Embryonic facial prominence (tissue), 1 donor: ENCODE results near the gene EPHB2.
A peak's percentile ranks its signal among the peaks of the same experiment; 100 is the strongest.
"Not testable (repeated sequence)": the region's sequence is repeated elsewhere in the genome, so short reads cannot be mapped to it uniquely, and the experiment has no call there.

ENCODE experiments used
- DNase-seq: peaks from one replicate; pipeline ENCODE4 v3.0.0-alpha.2; 2016; ENCODE audit errors: extremely low spot score

EPHB2 gene

DNA sequence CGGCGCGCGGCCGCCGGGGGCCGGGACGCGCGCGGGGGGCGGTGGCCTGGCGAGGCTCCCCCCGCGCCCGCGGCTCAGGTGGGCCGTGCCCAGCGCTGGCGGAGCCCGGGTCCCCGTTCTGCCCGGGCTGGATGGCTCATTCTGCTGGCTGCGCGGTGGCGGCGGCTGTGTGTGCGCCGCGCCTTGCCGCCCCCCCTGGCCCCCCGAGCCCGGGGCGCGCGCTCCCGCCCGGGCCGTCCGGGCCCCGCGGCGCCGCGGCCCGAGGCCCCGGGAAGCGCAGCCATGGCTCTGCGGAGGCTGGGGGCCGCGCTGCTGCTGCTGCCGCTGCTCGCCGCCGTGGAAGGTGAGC is at the start of gene EPHB2:
EPHB2 (plus strand) TSS at position 139 of the 349 bp plus-strand sequence; CDS start at position 283, 144 bp downstream.
- no peak for DNase-seq

- no peak for DNase-seq
These were observed 48.8 kb upstream of the EPHB2 start for GRCh38 chr1:22661880-22662279.

- DNase-seq, result no peak
These were observed 48.3 kb upstream of the EPHB2 start for GRCh38 chr1:22662318-22662717.

GRCh38 chr1:22662986-22663408 is 47.6 kb upstream of the EPHB2 start:
- DNase-seq, result no peak

DNA sequence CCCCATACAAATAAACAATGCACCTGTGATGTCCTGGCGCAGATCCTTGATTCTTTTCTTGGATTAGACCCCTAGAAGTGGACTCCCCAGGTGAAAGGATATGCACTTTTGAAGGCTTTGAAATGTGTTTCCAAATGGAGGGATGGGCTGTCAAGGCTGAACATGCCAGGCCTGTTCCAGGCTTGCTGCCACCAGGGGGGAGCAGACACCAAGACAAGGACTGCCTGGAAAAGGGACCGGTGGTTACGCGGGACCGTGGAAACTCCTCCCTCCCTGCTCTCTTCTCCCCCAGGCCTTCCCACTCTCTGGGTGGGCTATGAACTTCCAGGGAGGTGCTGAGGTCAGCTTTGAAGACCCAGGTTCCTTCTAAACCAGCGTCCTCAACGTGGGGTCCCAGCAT is 44.9 kb upstream of the EPHB2 start:
- no peak for DNase-seq

DNA sequence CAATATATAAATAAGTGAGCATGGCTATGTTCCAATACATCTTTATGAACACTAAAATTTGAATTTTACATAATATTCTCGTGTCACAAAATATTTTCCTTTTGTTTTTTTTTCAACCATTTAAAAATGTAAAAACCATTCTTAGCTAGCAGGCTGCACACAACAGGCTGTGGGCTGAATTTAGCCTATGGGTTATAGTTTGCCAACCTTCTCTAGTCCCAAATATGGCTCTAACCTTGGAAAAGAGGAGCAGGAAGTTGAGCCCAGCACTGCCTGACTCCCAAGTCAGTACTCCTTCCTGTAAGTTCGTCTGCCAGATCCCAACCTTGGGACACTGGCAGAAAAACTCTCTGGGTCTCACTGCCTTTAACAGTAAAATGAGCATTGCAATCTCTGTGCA is 44.2 kb upstream of the EPHB2 start:
- no peak for DNase-seq

DNA sequence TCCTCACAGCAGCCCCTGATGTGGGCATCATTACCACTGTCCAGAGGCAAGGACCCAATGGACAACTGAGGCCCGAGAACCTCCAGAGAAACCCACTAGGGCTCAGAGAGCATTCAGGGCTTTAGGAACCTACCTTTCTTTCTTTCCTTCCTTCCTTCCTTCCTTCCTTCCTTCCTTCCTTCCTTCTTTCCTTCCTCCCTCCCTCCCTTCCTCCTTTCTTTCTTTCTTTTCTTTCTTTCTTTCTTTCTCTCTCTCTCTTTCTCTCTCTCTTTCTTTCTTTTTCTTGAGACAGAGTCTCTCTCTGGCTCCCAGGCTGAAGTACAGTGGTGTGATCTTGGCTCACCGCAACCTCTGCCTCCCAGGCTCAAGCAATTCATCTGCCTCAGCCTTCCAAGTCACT is 41.8 kb upstream of the EPHB2 start:
- DNase-seq, result not testable (repeated sequence)

- no peak for DNase-seq
These were observed 40.2 kb upstream of the EPHB2 start for GRCh38 chr1:22670352-22670975.

DNA sequence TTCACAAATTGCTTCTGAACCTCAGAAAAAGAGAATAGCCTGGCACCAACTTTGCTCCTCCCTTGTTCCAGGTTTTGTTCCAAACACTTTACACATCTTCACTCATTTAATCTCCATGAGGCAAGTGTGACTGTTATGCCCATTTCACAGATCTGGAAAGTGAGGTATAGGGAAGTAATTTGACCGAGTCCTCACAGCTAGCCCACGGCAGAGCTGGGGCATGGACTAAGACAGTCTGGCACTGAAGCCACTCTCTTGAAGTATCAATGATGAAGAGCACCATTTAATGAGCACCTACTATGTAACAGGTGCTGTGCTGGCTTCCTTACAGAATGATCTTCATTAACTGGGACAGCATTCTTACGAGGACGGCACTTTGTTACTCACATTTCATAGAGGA is 38.6 kb upstream of the EPHB2 start:
- no peak for DNase-seq

- DNase-seq, result peak; percentile 36
These were observed 36.9 kb upstream of the EPHB2 start for GRCh38 chr1:22673486-22674409.

GRCh38 chr1:22674410-22674749 is 36.3 kb upstream of the EPHB2 start:
- DNase-seq, result no peak

GRCh38 chr1:22676151-22676550 is 34.5 kb upstream of the EPHB2 start:
- not testable (repeated sequence) for DNase-seq

GRCh38 chr1:22676916-22677583 is 33.6 kb upstream of the EPHB2 start:
- DNase-seq, result no peak

GRCh38 chr1:22677931-22678896 is 32.4 kb upstream of the EPHB2 start:
- no peak for DNase-seq

- DNase-seq, result no peak
These were observed 29.9 kb upstream of the EPHB2 start for GRCh38 chr1:22680726-22681125.

- no peak for DNase-seq
These were observed 28.9 kb upstream of the EPHB2 start for GRCh38 chr1:22681556-22682276.

DNA sequence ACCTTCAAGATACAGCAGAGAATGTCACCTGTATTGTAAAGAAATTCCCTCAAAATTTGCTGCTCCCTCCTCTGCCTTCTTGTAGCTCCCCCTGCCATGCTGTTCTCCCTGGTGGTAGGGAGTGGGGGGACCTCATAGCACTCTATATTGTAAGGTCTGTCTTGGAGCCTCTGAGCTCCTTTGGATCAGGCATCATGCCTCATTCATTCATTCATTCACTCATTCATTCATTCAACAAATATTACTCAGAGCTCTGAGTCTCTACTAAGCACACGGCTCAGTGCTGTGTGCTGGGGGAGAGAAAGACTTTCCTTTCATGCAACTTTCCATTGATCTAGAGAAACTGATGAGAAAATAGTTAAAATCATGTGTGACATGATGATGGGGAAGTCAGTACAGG is 27.1 kb upstream of the EPHB2 start:
- no peak for DNase-seq

GRCh38 chr1:22685591-22686059 is 25.0 kb upstream of the EPHB2 start:
- no peak for DNase-seq

- no peak for DNase-seq
These were observed 23.4 kb upstream of the EPHB2 start for GRCh38 chr1:22687191-22687590.

- DNase-seq, result no peak
These were observed 22.2 kb upstream of the EPHB2 start for GRCh38 chr1:22688466-22688865.

GRCh38 chr1:22689505-22689904 is 21.1 kb upstream of the EPHB2 start:
- DNase-seq, result no peak
